ENCODE measurements around the gene TPSG1.
"Not testable (repeated sequence)": the region's sequence is repeated elsewhere in the genome, so short reads cannot be mapped to it uniquely, and the experiment has no call there.

Gene TPSG1

GRCh38 chr16:1213796-1214372 lies 11.2 kb downstream of the TPSG1 start:
- no peak for DNase-seq

GRCh38 chr16:1213231-1213630 lies 11.8 kb downstream of the TPSG1 start:
- DNase-seq = no peak

- no peak for DNase-seq
Observed at GRCh38 chr16:1212616-1213194, 12.4 kb downstream of the TPSG1 start.

- no peak for DNase-seq
Observed at GRCh38 chr16:1211451-1212268, 13.4 kb downstream of the TPSG1 start.

GRCh38 chr16:1210461-1210860 lies 14.6 kb downstream of the TPSG1 start:
- no peak for DNase-seq

GRCh38 chr16:1209081-1209480 lies 16.0 kb downstream of the TPSG1 start:
- no peak for DNase-seq

GRCh38 chr16:1208239-1208830 lies 16.7 kb downstream of the TPSG1 start:
- no peak for DNase-seq

- DNase-seq = no peak
Observed at GRCh38 chr16:1206786-1207185, 18.3 kb downstream of the TPSG1 start.

GRCh38 chr16:1206326-1206725 lies 18.7 kb downstream of the TPSG1 start:
- no peak for DNase-seq

GRCh38 chr16:1204933-1205332 lies 20.1 kb downstream of the TPSG1 start:
- DNase-seq = no peak

GRCh38 chr16:1202274-1202673 lies 22.8 kb downstream of the TPSG1 start:
- no peak for DNase-seq

GRCh38 chr16:1201444-1201843 lies 23.6 kb downstream of the TPSG1 start:
- no peak for DNase-seq

- DNase-seq = no peak
Observed at GRCh38 chr16:1200014-1200627, 24.9 kb downstream of the TPSG1 start.

- no peak for DNase-seq
Observed at GRCh38 chr16:1199347-1200013, 25.6 kb downstream of the TPSG1 start.

GRCh38 chr16:1198671-1199346 lies 26.3 kb downstream of the TPSG1 start:
- not testable (repeated sequence) for DNase-seq

- no peak for DNase-seq
Observed at GRCh38 chr16:1198194-1198593, 26.9 kb downstream of the TPSG1 start.

- DNase-seq = no peak
Observed at GRCh38 chr16:1197237-1197866, 27.7 kb downstream of the TPSG1 start.

- no peak for DNase-seq
Observed at GRCh38 chr16:1196494-1196893, 28.6 kb downstream of the TPSG1 start.

- DNase-seq = no peak
Observed at GRCh38 chr16:1195393-1195666, 29.7 kb downstream of the TPSG1 start.

GRCh38 chr16:1194665-1195392 lies 30.2 kb downstream of the TPSG1 start:
- no peak for DNase-seq
